BE2C (cell line): ENCODE data around the gene ZCCHC24.
"Not testable (repeated sequence)": the region's sequence is repeated elsewhere in the genome, so short reads cannot be mapped to it uniquely, and the experiment has no call there.

Source experiments
- DNase-seq: peaks from one replicate; pipeline ENCODE4 v3.0.0-alpha.2; 2020
- H3K27me3 ChIP-seq: fragments of 250-450 bp; sonication (Bioruptor Pico); 2 replicates; pipeline ENCODE4 v1.5.1; 2020; ENCODE audit warnings: mild to moderate bottlenecking
- H3K36me3 ChIP-seq: fragments of 250-450 bp; sonication (Bioruptor Pico); 2 replicates; pipeline ENCODE4 v1.5.1; 2020; ENCODE audit warnings: mild to moderate bottlenecking
- H3K4me1 ChIP-seq: fragments of 250-450 bp; sonication (Bioruptor Pico); 2 replicates; pipeline ENCODE4 v1.5.1; 2020
- H3K4me3 ChIP-seq: 2 replicates; pipeline ENCODE4 v1.5.1; 2011; ENCODE audit warnings: low read depth, low read length
- H3K9me3 ChIP-seq: fragments of 250-450 bp; sonication (Bioruptor Pico); 2 replicates; pipeline ENCODE4 v1.5.1; 2020
- CTCF ChIP-seq: IDR thresholded peaks from 2 replicates; pipeline ENCODE4 v1.5.1; 2012; ENCODE audit warnings: mild to moderate bottlenecking, low read depth, low read length

ZCCHC24 gene

GRCh38 chr10:79334573-79334972 lies 110.9 kb downstream of the ZCCHC24 start:
- Histone ChIP-seq H3K4me3 (no peak overlapping the region), H3K9me3 (no peaks in the 10 kb centered on the region), H3K4me1 (no peaks in the 10 kb centered on the region), H3K27me3 (no peaks in the 10 kb centered on the region), H3K36me3 (no peaks in the 10 kb centered on the region)
- DNase-seq: no peak
- no peak for TF ChIP-seq CTCF

- H3K4me1 ChIP-seq: no peaks in the 10 kb centered on the region
- no peaks in the 10 kb centered on the region for H3K9me3 ChIP-seq
- H3K36me3 ChIP-seq: no peaks in the 10 kb centered on the region
- no peak overlapping the region for H3K4me3 ChIP-seq
- no peaks in the 10 kb centered on the region for H3K27me3 ChIP-seq
- no peak for DNase-seq
- TF ChIP-seq CTCF: no peak
Observed at GRCh38 chr10:79333513-79333912, 111.9 kb downstream of the ZCCHC24 start.

- not testable (repeated sequence) for H3K4me3 ChIP-seq, H3K9me3 ChIP-seq, DNase-seq, H3K4me1 ChIP-seq, H3K27me3 ChIP-seq, H3K36me3 ChIP-seq
Observed at GRCh38 chr10:79332610-79333315, 112.7 kb downstream of the ZCCHC24 start.
